ENCODE results near the gene PRR22. TPM values are rescaled to one million over a fixed set of nuclear protein-coding genes. Genes with fewer than 3 reads are reported as not detected.

The PRR22 gene
- total and polyA plus RNA-seq, 9 of the 15 experiments (the other 6 are each of a cell fraction or from before 2014, with no cell fraction given): 0.03 to 12.0 (median 2.0) TPM; not detected in 1

GRCh38 chr19:5790559-5791520 is 6.3 kb upstream of the PRR22 start, which contains the start of gene DUS3L (continued):
- TF ChIP-seq CTCF (IDR thresholded peaks at IDR 0.05 in 2 of 3, conservative IDR thresholded peaks at IDR 0.05 in 1 of 3; ENCODE audit: insufficient read depth in 2 of 3, low read depth in 1 of 3, low read length in 3 of 3): no peak
- peak; percentile 96 to 97 for TF ChIP-seq NRF1 (conservative IDR thresholded peaks at IDR 0.05 in 1 of 2, IDR thresholded peaks at IDR 0.05 in 1 of 2)
- no peak for TF ChIP-seq ZNF280B (CRISPR knock-in tag; IDR thresholded peaks at IDR 0.05)
- TF ChIP-seq L3MBTL2 (IDR thresholded peaks at IDR 0.05): peak; percentile 97
- TF ChIP-seq ID3 (CRISPR knock-in tag; IDR thresholded peaks at IDR 0.05): no peak
- TF ChIP-seq ID3 (tag; IDR thresholded peaks at IDR 0.05): peak; percentile 82; the same call in 1 of the 2 replicates
- TF ChIP-seq NR4A1 (CRISPR knock-in tag; IDR thresholded peaks at IDR 0.05): peak; percentile 96
- peak; percentile 59 for TF ChIP-seq NR4A1 (tag; IDR thresholded peaks at IDR 0.05)
- peak; percentile 89 for TF ChIP-seq FOXM1 (IDR thresholded peaks at IDR 0.05; ENCODE audit: low read depth)
- TF ChIP-seq FOXM1 (CRISPR knock-in tag; IDR thresholded peaks at IDR 0.05; ENCODE audit: low read depth): 0 out of 2 replicates have a peak, but pooled peaks have one; percentile 80
- TF ChIP-seq EGR1 (conservative IDR thresholded peaks at IDR 0.05): peak; percentile 47

Measured in K562 (cell line).